ENCODE measurements around the gene CCDC77. TPM values are rescaled to one million over a fixed set of nuclear protein-coding genes. Genes with fewer than 3 reads are reported as not detected.

Gene CCDC77
- total and polyA plus RNA-seq, 2 experiments from 2014 or later: 5.3 to 15.2 TPM

DNA sequence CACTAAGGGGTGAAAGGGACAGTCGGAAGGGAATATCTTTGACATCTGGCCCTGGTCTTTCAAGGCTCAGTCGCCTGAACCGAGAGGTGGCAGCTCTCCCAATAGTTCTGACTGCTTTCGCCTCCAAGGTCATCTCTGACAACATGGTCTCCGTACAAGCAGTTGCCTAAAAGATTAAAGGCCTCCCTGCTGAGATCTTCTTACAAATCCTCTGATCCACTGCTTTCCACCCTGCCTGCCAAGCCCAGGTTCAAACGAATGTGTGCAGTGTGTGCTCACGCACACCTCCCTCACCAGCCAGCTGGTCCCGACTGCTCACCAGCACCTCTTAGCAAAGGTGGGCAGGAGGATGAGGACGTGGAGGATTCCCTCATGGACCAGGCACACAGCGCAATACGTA is 68.7 kb downstream of the CCDC77 start:
- no peak for TF ChIP-seq EZH2phosphoT487 (IDR thresholded peaks at IDR 0.05; ENCODE audit: low read depth, severe bottlenecking, unreplicated experiment)
- TF ChIP-seq EZH2 (IDR thresholded peaks at IDR 0.05; ENCODE audit: borderline replicate concordance): no peak
- TF ChIP-seq, protein P1, sequence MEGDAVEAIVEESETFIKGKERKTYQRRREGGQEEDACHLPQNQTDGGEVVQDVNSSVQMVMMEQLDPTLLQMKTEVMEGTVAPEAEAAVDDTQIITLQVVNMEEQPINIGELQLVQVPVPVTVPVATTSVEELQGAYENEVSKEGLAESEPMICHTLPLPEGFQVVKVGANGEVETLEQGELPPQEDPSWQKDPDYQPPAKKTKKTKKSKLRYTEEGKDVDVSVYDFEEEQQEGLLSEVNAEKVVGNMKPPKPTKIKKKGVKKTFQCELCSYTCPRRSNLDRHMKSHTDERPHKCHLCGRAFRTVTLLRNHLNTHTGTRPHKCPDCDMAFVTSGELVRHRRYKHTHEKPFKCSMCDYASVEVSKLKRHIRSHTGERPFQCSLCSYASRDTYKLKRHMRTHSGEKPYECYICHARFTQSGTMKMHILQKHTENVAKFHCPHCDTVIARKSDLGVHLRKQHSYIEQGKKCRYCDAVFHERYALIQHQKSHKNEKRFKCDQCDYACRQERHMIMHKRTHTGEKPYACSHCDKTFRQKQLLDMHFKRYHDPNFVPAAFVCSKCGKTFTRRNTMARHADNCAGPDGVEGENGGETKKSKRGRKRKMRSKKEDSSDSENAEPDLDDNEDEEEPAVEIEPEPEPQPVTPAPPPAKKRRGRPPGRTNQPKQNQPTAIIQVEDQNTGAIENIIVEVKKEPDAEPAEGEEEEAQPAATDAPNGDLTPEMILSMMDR (IDR thresholded peaks at IDR 0.05; ENCODE audit: poor library complexity): no peak

DNA sequence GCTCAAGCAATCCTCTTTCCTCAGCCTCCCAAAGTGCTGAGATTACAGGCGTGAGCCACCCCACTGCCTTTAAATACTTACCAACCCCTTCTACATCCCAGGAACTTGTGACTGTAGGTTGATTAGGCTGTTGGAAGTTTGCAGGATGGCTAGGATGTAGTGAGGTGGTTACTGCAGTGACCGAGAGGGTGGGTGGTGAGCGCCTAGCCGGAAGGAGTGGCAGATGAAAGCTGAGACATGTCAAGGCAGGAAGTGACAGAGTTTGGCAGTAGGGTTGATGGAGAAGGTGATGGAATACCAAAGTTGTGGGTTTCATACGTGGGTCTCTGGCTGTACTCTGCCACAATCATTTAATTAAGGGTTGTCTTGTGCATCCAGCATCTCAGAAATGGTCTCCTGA is 71.8 kb downstream of the CCDC77 start:
- Histone ChIP-seq H3K27me3 (no peaks in the 10 kb centered on the region), H3K4me2 (no peak overlapping the region), H3K4me3 (no peak overlapping the region), H3K27ac (no peak overlapping the region), H3K4me1 (ENCODE audit: insufficient read depth) (peaks cover 6% of the 10 kb centered on the region), H3K36me3 (replicated peaks; ENCODE audit: insufficient read depth, low read depth) (no peaks in the 10 kb centered on the region), H3K79me2 (no peaks in the 10 kb centered on the region), H3K9me2 (replicated peaks; ENCODE audit: insufficient read depth) (no peaks in the 10 kb centered on the region), H3K9me3 (ENCODE audit: low read depth) (no peaks in the 10 kb centered on the region), H4K20me1 (ENCODE audit: insufficient read depth, poor library complexity, severe bottlenecking) (no peaks in the 10 kb centered on the region), H2AFZ (no peak overlapping the region)
- no peak for DNase-seq (ENCODE audit: low spot score)
- TF ChIP-seq EZH2 (IDR thresholded peaks at IDR 0.05; ENCODE audit: borderline replicate concordance) (no peak), EZH2phosphoT487 (IDR thresholded peaks at IDR 0.05; ENCODE audit: low read depth, severe bottlenecking, unreplicated experiment) (no peak)
- TF ChIP-seq, protein P1 (IDR thresholded peaks at IDR 0.05; ENCODE audit: poor library complexity): no peak
- WGBS (ENCODE audit: low lambda C conversion rate, missing lambda C conversion rate): 89% methylated on average over 5 of the region's 5 CpGs

More for the DNA sequence above, 68.7 kb downstream of the CCDC77 start:
- DNase-seq (ENCODE audit: low spot score): no peak
- WGBS (ENCODE audit: low lambda C conversion rate, missing lambda C conversion rate): 66% methylated on average over 11 of the region's 11 CpGs
- Histone ChIP-seq H3K79me2 (no peaks in the 10 kb centered on the region), H3K4me1 (ENCODE audit: insufficient read depth) (peaks cover 7% of the 10 kb centered on the region), H3K4me2 (no peak overlapping the region), H3K9me3 (ENCODE audit: low read depth) (no peaks in the 10 kb centered on the region), H2AFZ (no peak overlapping the region), H3K27ac (no peak overlapping the region), H3K36me3 (replicated peaks; ENCODE audit: insufficient read depth, low read depth) (no peaks in the 10 kb centered on the region), H3K9me2 (replicated peaks; ENCODE audit: insufficient read depth) (no peaks in the 10 kb centered on the region), H3K27me3 (no peaks in the 10 kb centered on the region), H3K4me3 (no peak overlapping the region), H4K20me1 (ENCODE audit: insufficient read depth, poor library complexity, severe bottlenecking) (no peaks in the 10 kb centered on the region)

GRCh38 chr12:473863-474577 is 72.6 kb downstream of the CCDC77 start:
- Histone ChIP-seq H3K9me2 (replicated peaks; ENCODE audit: insufficient read depth) (no peaks in the 10 kb centered on the region), H3K4me1 (ENCODE audit: insufficient read depth) (no peaks in the 10 kb centered on the region), H4K20me1 (ENCODE audit: insufficient read depth, poor library complexity, severe bottlenecking) (no peaks in the 10 kb centered on the region), H2AFZ (no peak overlapping the region), H3K27ac (no peak overlapping the region), H3K4me2 (no peak overlapping the region), H3K4me3 (no peak overlapping the region), H3K36me3 (replicated peaks; ENCODE audit: insufficient read depth, low read depth) (no peaks in the 10 kb centered on the region), H3K79me2 (no peaks in the 10 kb centered on the region), H3K9me3 (ENCODE audit: low read depth) (no peaks in the 10 kb centered on the region), H3K27me3 (no peaks in the 10 kb centered on the region)
- 68% methylated on average over 9 of the region's 9 CpGs for WGBS (ENCODE audit: low lambda C conversion rate, missing lambda C conversion rate)
- TF ChIP-seq, protein P1 (IDR thresholded peaks at IDR 0.05; ENCODE audit: poor library complexity): no peak
- no peak for DNase-seq (ENCODE audit: low spot score)
